K562 (cell line): ENCODE measurements around the gene CCDC106. TPM values are rescaled to one million over a fixed set of nuclear protein-coding genes. Genes with fewer than 3 reads are reported as not detected.

Experiments used
- ELF2 ChIP-seq: fragments of 250-450 bp; sonication (Bioruptor Pico); IDR thresholded peaks from 2 replicates; pipeline ENCODE4 v1.5.0; 2021; ENCODE audit warnings: mild to moderate bottlenecking
- FOXK2 ChIP-seq, 2 experiments: fragments of 450-650 bp; IDR thresholded peaks in 1 of 2; conservative IDR thresholded peaks in 1 of 2; 2 replicates each; pipeline ENCODE4 v1.6.1; 2016; ENCODE audit warnings: low read depth in 2 of 2, mild to moderate bottlenecking in 1 of 2
- RBM25 ChIP-seq: fragments of 200-400 bp; formaldehyde crosslinking; IDR thresholded peaks from 2 replicates; pipeline ENCODE4 v1.6.1; 2018; ENCODE audit warnings: low read length, low read depth, moderate library complexity; ENCODE audit not compliant: severe bottlenecking
- STAT5A ChIP-seq: IDR thresholded peaks from 2 replicates; pipeline ENCODE4 v1.6.1; 2012; ENCODE audit warnings: low read length, inconsistent platforms, borderline replicate concordance
- ZNF174 ChIP-seq: fragments of 250-450 bp; sonication (Bioruptor Pico); IDR thresholded peaks from 2 replicates; pipeline ENCODE4 v1.4.0; 2020; ENCODE audit warnings: mild to moderate bottlenecking
- ZNF3 ChIP-seq: fragments of 250-450 bp; sonication (Bioruptor Pico); IDR thresholded peaks from 2 replicates; pipeline ENCODE4 v1.5.0; 2021; ENCODE audit warnings: mild to moderate bottlenecking, moderate library complexity
- polyA plus RNA-seq, 8 experiments: library from polyadenylated mRNA; depleted of rRNA in 4 of 8; stranded (reverse) in 5 of 8; unstranded in 3 of 8; fragments of >200 nt; fragmentation: Nextera tagmentation in 2 of 8; fragmentation: Illumina TruSeq in 1 of 8; extraction: Ambion mirVana in 2 of 8; extraction: Trizol in 1 of 8; gene quantifications; 2 replicates each; pipeline versions ENCODE4 v1.2.1 to v1.2.3, GENCODE V29; 2011 to 2014; ENCODE audit warnings: inconsistent platforms in 1 of 8, missing spikeins in 1 of 8
- total RNA-seq, 7 experiments: library from RNA; depleted of rRNA in 6 of 7; stranded (reverse); fragments of >200 nt in 6 of 7; fragmentation: Illumina TruSeq in 2 of 7; extraction: Trizol in 2 of 7; gene quantifications; 2 replicates each; pipeline versions ENCODE4 v1.2.1 to v1.2.3, GENCODE V29; 2011 to 2021; ENCODE audit warnings: low replicate concordance in 1 of 7
- TF ChIP-seq, protein P1 (sequence below): sonication (generic); formaldehyde crosslinking; IDR thresholded peaks from 2 replicates; pipeline ENCODE4 v1.8.1; 2023; ENCODE audit warnings: mild to moderate bottlenecking, missing genetic modification reagents
- TF ChIP-seq, protein P2 (sequence below), 2 experiments: IDR thresholded peaks in 1 of 2; conservative IDR thresholded peaks in 1 of 2; 2 replicates each; pipeline ENCODE4 v1.6.1; 2016; ENCODE audit warnings: low read depth in 2 of 2, mild to moderate bottlenecking in 1 of 2, missing compliant biosample characterization in 1 of 2, missing genetic modification characterization in 1 of 2, moderate library complexity in 1 of 2
- TF ChIP-seq, protein P3 (sequence below): fragments of 250-450 bp; sonication (Bioruptor Pico); IDR thresholded peaks from 2 replicates; pipeline ENCODE4 v1.8.0; 2021; ENCODE audit warnings: borderline replicate concordance, mild to moderate bottlenecking, moderate library complexity; ENCODE audit not compliant: poor library complexity, severe bottlenecking
- TF ChIP-seq, protein P4 (sequence below): sonication (generic); formaldehyde crosslinking; IDR thresholded peaks from 2 replicates; pipeline ENCODE4 v1.8.0; 2022; ENCODE audit warnings: missing genetic modification reagents, mild to moderate bottlenecking, moderate library complexity, borderline replicate concordance
- TF ChIP-seq, protein P5 (sequence below): fragments of 150-350 bp; conservative IDR thresholded peaks from 2 replicates; pipeline ENCODE4 v1.6.1; 2014; ENCODE audit warnings: low read length
- TF ChIP-seq, protein P6 (sequence below): fragments of 450-650 bp; IDR thresholded peaks from 2 replicates; pipeline ENCODE4 v1.6.1; 2018; ENCODE audit not compliant: partially characterized antibody

Gene CCDC106
- total and polyA plus RNA-seq, 9 of the 15 experiments (the other 6 are each of a cell fraction or from before 2014, with no cell fraction given), result 0.10 to 27.5 (median 15.0) TPM; not detected in 1

DNA sequence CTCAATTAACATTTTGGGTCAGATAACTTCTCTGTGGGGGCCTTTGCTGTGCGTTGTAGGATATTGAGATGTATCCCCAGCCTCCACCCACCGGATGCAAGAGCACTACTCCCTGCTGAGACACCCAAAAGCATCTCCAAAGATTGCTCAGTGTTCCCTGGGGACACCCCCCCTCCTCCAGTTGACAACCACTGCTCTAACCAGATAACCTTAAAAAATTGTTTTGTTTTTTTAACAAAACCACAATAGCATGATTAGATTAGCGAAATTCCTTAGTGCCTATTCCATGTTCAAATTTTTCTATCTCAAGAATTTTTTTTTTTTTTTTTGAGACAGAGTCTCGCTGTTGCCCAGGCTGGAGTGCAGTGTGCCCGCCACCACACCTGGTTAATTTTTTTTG, 24.4 kb downstream of the CCDC106 start (continued):
- TF ChIP-seq RBM25 (no peak), ZNF174 (no peak), ZNF3 (no peak), ELF2 (CRISPR knock-in tag) (no peak), STAT5A (0 out of 2 replicates have a peak, but pooled peaks have one; percentile 22), FOXK2 (conservative IDR thresholded peaks at IDR 0.05 in 1 of 2, IDR thresholded peaks at IDR 0.05 in 1 of 2; ENCODE audit: low read depth in 2 of 2) (no peak)
- TF ChIP-seq, protein P1, sequence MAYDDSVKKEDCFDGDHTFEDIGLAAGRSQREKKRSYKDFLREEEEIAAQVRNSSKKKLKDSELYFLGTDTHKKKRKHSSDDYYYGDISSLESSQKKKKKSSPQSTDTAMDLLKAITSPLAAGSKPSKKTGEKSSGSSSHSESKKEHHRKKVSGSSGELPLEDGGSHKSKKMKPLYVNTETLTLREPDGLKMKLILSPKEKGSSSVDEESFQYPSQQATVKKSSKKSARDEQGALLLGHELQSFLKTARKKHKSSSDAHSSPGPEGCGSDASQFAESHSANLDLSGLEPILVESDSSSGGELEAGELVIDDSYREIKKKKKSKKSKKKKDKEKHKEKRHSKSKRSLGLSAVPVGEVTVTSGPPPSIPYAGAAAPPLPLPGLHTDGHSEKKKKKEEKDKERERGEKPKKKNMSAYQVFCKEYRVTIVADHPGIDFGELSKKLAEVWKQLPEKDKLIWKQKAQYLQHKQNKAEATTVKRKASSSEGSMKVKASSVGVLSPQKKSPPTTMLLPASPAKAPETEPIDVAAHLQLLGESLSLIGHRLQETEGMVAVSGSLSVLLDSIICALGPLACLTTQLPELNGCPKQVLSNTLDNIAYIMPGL (CRISPR knock-in tag), result no peak
- TF ChIP-seq, protein P2, sequence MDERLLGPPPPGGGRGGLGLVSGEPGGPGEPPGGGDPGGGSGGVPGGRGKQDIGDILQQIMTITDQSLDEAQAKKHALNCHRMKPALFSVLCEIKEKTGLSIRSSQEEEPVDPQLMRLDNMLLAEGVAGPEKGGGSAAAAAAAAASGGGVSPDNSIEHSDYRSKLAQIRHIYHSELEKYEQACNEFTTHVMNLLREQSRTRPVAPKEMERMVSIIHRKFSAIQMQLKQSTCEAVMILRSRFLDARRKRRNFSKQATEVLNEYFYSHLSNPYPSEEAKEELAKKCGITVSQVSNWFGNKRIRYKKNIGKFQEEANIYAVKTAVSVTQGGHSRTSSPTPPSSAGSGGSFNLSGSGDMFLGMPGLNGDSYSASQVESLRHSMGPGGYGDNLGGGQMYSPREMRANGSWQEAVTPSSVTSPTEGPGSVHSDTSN (CRISPR knock-in tag; IDR thresholded peaks at IDR 0.05; ENCODE audit: low read depth), result no peak
- TF ChIP-seq, protein P2 (tag; conservative IDR thresholded peaks at IDR 0.05; ENCODE audit: low read depth), result no peak
- TF ChIP-seq, protein P3, sequence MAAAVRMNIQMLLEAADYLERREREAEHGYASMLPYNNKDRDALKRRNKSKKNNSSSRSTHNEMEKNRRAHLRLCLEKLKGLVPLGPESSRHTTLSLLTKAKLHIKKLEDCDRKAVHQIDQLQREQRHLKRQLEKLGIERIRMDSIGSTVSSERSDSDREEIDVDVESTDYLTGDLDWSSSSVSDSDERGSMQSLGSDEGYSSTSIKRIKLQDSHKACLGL (CRISPR knock-in tag), result no peak
- TF ChIP-seq, protein P4, sequence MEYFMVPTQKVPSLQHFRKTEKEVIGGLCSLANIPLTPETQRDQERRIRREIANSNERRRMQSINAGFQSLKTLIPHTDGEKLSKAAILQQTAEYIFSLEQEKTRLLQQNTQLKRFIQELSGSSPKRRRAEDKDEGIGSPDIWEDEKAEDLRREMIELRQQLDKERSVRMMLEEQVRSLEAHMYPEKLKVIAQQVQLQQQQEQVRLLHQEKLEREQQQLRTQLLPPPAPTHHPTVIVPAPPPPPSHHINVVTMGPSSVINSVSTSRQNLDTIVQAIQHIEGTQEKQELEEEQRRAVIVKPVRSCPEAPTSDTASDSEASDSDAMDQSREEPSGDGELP (CRISPR knock-in tag), result no peak
- TF ChIP-seq, protein P5, sequence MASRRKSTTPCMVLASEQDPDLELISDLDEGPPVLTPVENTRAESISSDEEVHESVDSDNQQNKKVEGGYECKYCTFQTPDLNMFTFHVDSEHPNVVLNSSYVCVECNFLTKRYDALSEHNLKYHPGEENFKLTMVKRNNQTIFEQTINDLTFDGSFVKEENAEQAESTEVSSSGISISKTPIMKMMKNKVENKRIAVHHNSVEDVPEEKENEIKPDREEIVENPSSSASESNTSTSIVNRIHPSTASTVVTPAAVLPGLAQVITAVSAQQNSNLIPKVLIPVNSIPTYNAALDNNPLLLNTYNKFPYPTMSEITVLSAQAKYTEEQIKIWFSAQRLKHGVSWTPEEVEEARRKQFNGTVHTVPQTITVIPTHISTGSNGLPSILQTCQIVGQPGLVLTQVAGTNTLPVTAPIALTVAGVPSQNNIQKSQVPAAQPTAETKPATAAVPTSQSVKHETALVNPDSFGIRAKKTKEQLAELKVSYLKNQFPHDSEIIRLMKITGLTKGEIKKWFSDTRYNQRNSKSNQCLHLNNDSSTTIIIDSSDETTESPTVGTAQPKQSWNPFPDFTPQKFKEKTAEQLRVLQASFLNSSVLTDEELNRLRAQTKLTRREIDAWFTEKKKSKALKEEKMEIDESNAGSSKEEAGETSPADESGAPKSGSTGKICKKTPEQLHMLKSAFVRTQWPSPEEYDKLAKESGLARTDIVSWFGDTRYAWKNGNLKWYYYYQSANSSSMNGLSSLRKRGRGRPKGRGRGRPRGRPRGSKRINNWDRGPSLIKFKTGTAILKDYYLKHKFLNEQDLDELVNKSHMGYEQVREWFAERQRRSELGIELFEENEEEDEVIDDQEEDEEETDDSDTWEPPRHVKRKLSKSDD, result no peak
- TF ChIP-seq, protein P6, sequence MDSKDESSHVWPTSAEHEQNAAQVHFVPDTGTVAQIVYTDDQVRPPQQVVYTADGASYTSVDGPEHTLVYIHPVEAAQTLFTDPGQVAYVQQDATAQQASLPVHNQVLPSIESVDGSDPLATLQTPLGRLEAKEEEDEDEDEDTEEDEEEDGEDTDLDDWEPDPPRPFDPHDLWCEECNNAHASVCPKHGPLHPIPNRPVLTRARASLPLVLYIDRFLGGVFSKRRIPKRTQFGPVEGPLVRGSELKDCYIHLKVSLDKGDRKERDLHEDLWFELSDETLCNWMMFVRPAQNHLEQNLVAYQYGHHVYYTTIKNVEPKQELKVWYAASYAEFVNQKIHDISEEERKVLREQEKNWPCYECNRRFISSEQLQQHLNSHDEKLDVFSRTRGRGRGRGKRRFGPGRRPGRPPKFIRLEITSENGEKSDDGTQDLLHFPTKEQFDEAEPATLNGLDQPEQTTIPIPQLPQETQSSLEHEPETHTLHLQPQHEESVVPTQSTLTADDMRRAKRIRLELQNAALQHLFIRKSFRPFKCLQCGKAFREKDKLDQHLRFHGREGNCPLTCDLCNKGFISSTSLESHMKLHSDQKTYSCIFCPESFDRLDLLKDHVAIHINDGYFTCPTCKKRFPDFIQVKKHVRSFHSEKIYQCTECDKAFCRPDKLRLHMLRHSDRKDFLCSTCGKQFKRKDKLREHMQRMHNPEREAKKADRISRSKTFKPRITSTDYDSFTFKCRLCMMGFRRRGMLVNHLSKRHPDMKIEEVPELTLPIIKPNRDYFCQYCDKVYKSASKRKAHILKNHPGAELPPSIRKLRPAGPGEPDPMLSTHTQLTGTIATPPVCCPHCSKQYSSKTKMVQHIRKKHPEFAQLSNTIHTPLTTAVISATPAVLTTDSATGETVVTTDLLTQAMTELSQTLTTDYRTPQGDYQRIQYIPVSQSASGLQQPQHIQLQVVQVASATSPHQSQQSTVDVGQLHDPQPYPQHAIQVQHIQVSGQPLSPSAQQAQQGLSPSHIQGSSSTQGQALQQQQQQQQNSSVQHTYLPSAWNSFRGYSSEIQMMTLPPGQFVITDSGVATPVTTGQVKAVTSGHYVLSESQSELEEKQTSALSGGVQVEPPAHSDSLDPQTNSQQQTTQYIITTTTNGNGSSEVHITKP, result no peak
